ENCODE data around the gene TGFBR3L. TPM values are rescaled to one million over a fixed set of nuclear protein-coding genes. Genes with fewer than 3 reads are reported as not detected.
A peak's percentile ranks its signal among the peaks of the same experiment; 100 is the strongest.

The TGFBR3L gene
- total and polyA plus RNA-seq, 2 of the 13 experiments (the other 11 are each of a cell fraction or from before 2014, with no cell fraction given): 0.20 to 1.0 TPM

- TF ChIP-seq, protein P1, sequence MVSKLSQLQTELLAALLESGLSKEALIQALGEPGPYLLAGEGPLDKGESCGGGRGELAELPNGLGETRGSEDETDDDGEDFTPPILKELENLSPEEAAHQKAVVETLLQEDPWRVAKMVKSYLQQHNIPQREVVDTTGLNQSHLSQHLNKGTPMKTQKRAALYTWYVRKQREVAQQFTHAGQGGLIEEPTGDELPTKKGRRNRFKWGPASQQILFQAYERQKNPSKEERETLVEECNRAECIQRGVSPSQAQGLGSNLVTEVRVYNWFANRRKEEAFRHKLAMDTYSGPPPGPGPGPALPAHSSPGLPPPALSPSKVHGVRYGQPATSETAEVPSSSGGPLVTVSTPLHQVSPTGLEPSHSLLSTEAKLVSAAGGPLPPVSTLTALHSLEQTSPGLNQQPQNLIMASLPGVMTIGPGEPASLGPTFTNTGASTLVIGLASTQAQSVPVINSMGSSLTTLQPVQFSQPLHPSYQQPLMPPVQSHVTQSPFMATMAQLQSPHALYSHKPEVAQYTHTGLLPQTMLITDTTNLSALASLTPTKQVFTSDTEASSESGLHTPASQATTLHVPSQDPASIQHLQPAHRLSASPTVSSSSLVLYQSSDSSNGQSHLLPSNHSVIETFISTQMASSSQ (IDR thresholded peaks at IDR 0.05; ENCODE audit: low read depth): no peak
- TF ChIP-seq, protein P1 (CRISPR knock-in tag; IDR thresholded peaks at IDR 0.05; ENCODE audit: borderline replicate concordance): 0 out of 2 replicates have a peak, but pooled peaks have one; percentile 25
- TF ChIP-seq LCORL (IDR thresholded peaks at IDR 0.05) (no peak), LCORL (CRISPR knock-in tag; IDR thresholded peaks at IDR 0.05) (peak; percentile 84), SMYD3 (CRISPR knock-in tag; IDR thresholded peaks at IDR 0.05) (no peak), ZNF501 (CRISPR knock-in tag; IDR thresholded peaks at IDR 0.05) (peak; percentile 45; the same call in 1 of the 2 replicates), ZNF792 (CRISPR knock-in tag; IDR thresholded peaks at IDR 0.05) (0 out of 2 replicates have a peak, but pooled peaks have one; percentile 18), TEAD3 (CRISPR knock-in tag; optimal IDR thresholded peaks at IDR 0.05; ENCODE audit: borderline replicate concordance) (peak; percentile 10), ZMYM4 (CRISPR knock-in tag; IDR thresholded peaks at IDR 0.05) (peak; percentile 30; the same call in 1 of the 2 replicates), TOE1 (CRISPR knock-in tag; IDR thresholded peaks at IDR 0.05) (no peak), TBX2 (CRISPR knock-in tag; IDR thresholded peaks at IDR 0.05; ENCODE audit: borderline replicate concordance) (peak; percentile 64), SNAPC4 (CRISPR knock-in tag; IDR thresholded peaks at IDR 0.05) (no peak), ZBTB8A (CRISPR knock-in tag; IDR thresholded peaks at IDR 0.05; ENCODE audit: borderline replicate concordance, low read depth) (no peak), HNRNPLL (IDR thresholded peaks at IDR 0.05; ENCODE audit: low read depth, low read length, poor library complexity, severe bottlenecking) (peak; percentile 55), MTA1 (CRISPR knock-in tag; IDR thresholded peaks at IDR 0.05; ENCODE audit: borderline replicate concordance) (peak; percentile 37; the same call in 1 of the 2 replicates), ZNF772 (CRISPR knock-in tag; IDR thresholded peaks at IDR 0.05) (0 out of 2 replicates have a peak, but pooled peaks have one; percentile 25), SAP130 (CRISPR knock-in tag; IDR thresholded peaks at IDR 0.05; ENCODE audit: low read depth) (peak; percentile 59), ZIK1 (CRISPR knock-in tag; IDR thresholded peaks at IDR 0.05; ENCODE audit: borderline replicate concordance, low read depth) (0 out of 2 replicates have a peak, but pooled peaks have one; percentile 46)
- TF ChIP-seq, protein P2, sequence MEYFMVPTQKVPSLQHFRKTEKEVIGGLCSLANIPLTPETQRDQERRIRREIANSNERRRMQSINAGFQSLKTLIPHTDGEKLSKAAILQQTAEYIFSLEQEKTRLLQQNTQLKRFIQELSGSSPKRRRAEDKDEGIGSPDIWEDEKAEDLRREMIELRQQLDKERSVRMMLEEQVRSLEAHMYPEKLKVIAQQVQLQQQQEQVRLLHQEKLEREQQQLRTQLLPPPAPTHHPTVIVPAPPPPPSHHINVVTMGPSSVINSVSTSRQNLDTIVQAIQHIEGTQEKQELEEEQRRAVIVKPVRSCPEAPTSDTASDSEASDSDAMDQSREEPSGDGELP (IDR thresholded peaks at IDR 0.05; ENCODE audit: borderline replicate concordance, low read depth): peak; percentile 92
These were observed 43.0 kb upstream of the TGFBR3L start (continued) for GRCh38 chr19:7871437-7872305.

Data from HepG2 (cell line).